HUES64 (cell line): ENCODE results near the gene LRRC1.

ENCODE experiments used
- H3K27ac ChIP-seq: 2 replicates; pipeline ENCODE4 v1.7.0; 2013; ENCODE audit warnings: low read depth, low read length, inconsistent platforms
- H3K27me3 ChIP-seq: 2 replicates; pipeline ENCODE4 v1.6.1; 2013; ENCODE audit warnings: mild to moderate bottlenecking, low read length; ENCODE audit not compliant: insufficient read depth
- H3K36me3 ChIP-seq: 2 replicates; pipeline ENCODE4 v1.6.1; 2013; ENCODE audit warnings: mild to moderate bottlenecking, low read length; ENCODE audit not compliant: insufficient read depth
- H3K4me1 ChIP-seq: 2 replicates; pipeline ENCODE4 v1.6.1; 2013; ENCODE audit warnings: mild to moderate bottlenecking, low read length, moderate library complexity; ENCODE audit not compliant: insufficient read depth
- H3K4me3 ChIP-seq: 2 replicates; pipeline ENCODE4 v1.5.1; 2013; ENCODE audit warnings: mild to moderate bottlenecking, low read length, moderate library complexity
- H3K9ac ChIP-seq: 2 replicates; pipeline ENCODE4 v1.6.1; 2013; ENCODE audit warnings: mild to moderate bottlenecking, low read depth, low read length
- H3K9me3 ChIP-seq: 2 replicates; pipeline ENCODE4 v1.6.1; 2013; ENCODE audit warnings: low read depth, low read length; ENCODE audit not compliant: insufficient read depth
- WGBS: fragments of 150-250, 120-280 bp; methylation state at CpG from one replicate; pipeline ENCODE4 v1.1.7; 2013; ENCODE audit warnings: missing lambda C conversion rate; 5-methylcytosine and 5-hydroxymethylcytosine counted together

The LRRC1 gene

DNA sequence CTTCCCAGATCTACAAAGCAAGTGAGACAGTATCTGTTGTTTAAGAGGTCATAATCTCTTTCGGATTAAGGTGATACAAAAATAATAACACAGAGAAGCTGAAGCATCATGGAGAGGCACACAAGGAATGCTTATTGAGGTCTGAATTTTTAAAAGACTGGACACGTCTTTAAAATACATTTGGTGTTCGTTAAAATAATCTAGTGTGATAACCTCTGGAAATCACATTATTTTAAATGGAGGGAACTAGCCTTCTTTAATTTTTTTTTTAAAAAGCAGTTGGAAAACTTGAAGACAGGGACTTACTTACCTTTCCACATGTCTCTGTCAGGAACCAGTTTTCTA lies 1.9 kb upstream of the LRRC1 start:
- Histone ChIP-seq H3K27ac (no peak overlapping the region), H3K9ac (peak overlapping the region; percentile 75), H3K4me1 (peaks cover 12% of the 10 kb centered on the region; the same call in 1 of the 2 replicates), H3K9me3 (peaks cover 13% of the 10 kb centered on the region; the same call in 1 of the 2 replicates), H3K27me3 (peaks cover 45% of the 10 kb centered on the region), H3K4me3 (peak overlapping the region; percentile 96), H3K36me3 (no peaks in the 10 kb centered on the region)
- WGBS: 94% methylated on average over 3 of the region's 3 CpGs

DNA sequence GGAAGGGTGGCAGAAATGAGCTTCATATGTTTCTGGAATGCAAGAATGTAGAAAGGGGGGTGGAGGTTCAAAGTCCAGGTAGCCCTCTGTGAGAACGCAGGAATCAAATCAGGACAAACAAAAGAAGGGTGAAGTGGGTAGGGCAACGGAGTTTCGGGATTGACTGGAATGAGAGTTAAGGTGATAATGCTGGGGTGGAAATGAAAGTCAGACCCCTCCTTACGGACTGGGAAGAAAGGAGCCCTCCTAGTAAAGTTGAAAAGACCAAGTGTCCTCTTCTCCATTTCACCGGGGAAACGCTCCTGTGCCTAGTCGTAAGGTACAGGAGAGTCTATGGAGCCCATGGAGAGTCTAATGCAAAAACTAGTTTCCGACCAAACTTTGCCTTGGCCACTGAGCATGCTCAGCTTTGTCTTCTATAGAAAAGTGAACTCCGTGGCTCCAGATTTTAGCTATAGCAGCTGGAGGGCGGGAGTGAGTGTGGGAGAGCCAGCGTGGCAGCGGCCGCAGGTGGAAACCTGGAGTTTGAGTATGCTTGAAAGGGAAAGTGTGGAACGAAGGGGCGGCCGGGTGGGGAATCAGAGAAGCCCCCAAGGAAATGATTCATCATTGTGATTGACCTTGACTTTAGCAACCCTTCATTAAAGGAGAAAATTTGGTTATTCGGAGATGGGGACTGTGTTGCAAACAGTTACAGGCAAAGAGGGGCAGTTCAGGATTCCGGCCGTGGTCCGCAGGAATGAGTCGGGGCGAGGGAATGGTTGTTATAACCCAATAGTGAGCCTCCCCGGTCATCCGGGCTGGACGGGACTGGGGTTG lies 1.3 kb upstream of the LRRC1 start:
- peaks cover 46% of the 10 kb centered on the region for H3K27me3 ChIP-seq
- peaks cover 12% of the 10 kb centered on the region; the same call in 1 of the 2 replicates for H3K9me3 ChIP-seq
- peak overlapping the region; percentile 96 for H3K4me3 ChIP-seq
- H3K36me3 ChIP-seq: no peaks in the 10 kb centered on the region
- no peak overlapping the region for H3K27ac ChIP-seq
- peak overlapping the region; percentile 75 for H3K9ac ChIP-seq
- WGBS: 2% methylated on average over 25 of the region's 25 CpGs
- H3K4me1 ChIP-seq: peaks cover 12% of the 10 kb centered on the region; the same call in 1 of the 2 replicates

DNA sequence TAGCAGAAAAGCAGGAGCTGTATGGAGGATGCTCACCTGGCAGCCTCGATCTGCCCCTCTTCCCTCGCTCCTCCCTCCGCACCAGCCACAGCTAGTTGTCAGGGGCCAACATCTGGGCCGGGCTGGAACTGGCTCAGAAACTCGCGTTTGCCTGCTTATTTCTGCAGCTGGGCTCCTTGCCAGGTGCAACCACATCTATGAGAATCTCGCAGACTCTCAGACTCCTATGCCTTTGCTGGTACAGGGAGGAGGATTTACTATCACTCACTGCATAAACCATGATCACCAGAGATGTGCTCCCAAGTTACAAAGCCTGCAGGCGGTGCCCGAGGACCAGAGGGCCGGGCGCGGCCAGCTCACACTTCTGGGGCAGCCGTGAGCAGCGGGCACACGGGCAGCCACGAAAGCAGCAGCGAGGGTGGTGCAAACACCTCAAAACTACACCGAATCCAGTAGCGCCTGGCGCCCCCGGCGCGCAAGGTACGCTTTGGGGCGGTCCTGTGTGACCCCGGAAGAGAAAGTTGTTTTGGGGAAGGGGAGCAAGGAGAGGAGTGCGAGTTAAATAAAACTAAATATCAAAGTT lies 577 bp upstream of the LRRC1 start:
- under 1% methylated on average over 26 of the region's 27 CpGs for WGBS
- H3K27ac ChIP-seq: peak overlapping the region; percentile 53
- H3K36me3 ChIP-seq: no peaks in the 10 kb centered on the region
- H3K9ac ChIP-seq: peak overlapping the region; percentile 75
- H3K4me1 ChIP-seq: peaks cover 12% of the 10 kb centered on the region; the same call in 1 of the 2 replicates
- H3K9me3 ChIP-seq: 0 out of 2 replicates have a peak, but pooled peaks cover 8% of the 10 kb centered on the region
- H3K27me3 ChIP-seq: peaks cover 46% of the 10 kb centered on the region
- H3K4me3 ChIP-seq: peak overlapping the region; percentile 96

DNA sequence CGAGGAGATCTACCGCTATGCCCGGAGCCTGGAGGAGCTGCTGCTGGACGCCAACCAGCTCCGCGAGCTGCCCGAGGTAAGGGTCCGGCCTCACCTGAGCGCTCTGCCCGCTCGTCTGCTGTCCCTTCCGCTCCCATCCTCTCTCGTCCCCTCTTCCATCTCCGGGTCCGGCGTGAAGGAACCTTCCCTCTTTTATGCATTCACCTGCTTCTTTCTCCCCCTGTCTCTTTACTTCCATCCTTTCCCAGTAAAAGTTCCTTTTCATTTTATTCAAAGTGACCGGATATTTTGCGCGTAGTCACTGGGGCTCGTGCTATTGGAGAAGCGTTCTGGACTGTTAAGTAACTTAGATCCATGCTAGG lies 516 bp downstream of the LRRC1 start:
- peaks cover 12% of the 10 kb centered on the region; the same call in 1 of the 2 replicates for H3K4me1 ChIP-seq
- peak overlapping the region; percentile 52; the same call in 1 of the 2 replicates for H3K27ac ChIP-seq
- under 1% methylated on average over 21 of the region's 21 CpGs for WGBS
- H3K9me3 ChIP-seq: no peaks in the 10 kb centered on the region
- peaks cover 46% of the 10 kb centered on the region for H3K27me3 ChIP-seq
- H3K9ac ChIP-seq: peak overlapping the region; percentile 65
- peak overlapping the region; percentile 96 for H3K4me3 ChIP-seq
- H3K36me3 ChIP-seq: no peaks in the 10 kb centered on the region

DNA sequence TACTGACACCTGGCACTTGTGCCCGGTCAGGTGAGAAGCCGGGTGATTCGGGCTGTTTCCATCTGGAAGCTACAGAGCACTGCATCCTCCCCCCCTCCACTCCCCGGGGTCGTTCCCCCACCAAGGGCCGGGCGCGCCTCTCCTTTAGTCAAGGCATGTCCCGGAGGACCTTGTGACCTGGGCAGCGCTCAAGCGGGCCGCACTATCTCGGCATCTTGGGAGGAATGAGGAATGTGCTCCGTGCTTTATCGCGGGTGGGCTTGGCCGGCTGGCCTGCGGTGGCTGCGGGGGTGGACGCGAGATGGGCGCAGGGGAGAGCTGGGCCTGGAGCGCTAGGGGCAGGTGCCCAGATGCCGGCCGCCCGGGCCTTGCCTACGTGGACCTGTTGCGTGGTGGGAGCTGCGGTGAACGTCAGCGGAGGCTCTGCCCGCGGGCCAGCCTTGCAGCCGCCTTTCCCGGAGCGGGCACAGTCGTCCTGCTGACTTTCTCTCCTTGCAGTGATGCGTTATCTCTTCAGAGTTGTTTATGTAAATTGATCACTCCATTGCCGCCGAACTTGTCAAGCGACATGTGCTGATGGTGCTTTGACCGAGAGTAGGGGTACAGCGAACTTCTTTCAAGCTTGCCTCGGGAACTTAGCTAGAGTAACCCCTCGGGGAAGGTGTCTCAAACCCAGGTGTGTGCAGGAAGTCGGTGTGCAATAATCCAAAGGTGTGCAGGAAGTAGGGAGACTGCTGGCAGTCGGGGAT lies 1.1 kb downstream of the LRRC1 start:
- Histone ChIP-seq H3K27ac (no peak overlapping the region), H3K9ac (peak overlapping the region; percentile 65), H3K4me3 (peak overlapping the region; percentile 96)

DNA sequence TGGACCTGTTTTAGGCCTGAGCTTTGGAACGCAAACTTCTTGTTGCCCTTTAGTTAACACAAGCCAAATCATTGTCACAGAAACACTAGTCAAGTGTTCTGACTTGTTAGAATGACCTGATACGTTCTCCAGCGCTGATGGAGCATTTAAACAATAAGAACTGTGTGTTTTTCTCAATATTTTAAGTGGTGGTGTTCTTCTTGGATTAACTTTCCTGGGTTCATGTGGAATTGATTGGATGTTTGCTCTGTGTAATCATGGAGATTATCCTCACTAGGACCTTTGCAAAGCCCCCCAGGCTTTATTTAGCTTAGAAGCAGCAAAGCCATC lies 1.6 kb downstream of the LRRC1 start:
- WGBS: 60% methylated on average over 3 of the region's 3 CpGs

More for the DNA sequence above, 1.1 kb downstream of the LRRC1 start:
- H3K4me1 ChIP-seq: peaks cover 12% of the 10 kb centered on the region; the same call in 1 of the 2 replicates
- 3% methylated on average over 47 of the region's 47 CpGs for WGBS
- H3K36me3 ChIP-seq: no peaks in the 10 kb centered on the region
- H3K9me3 ChIP-seq: no peaks in the 10 kb centered on the region
- peaks cover 46% of the 10 kb centered on the region for H3K27me3 ChIP-seq

DNA sequence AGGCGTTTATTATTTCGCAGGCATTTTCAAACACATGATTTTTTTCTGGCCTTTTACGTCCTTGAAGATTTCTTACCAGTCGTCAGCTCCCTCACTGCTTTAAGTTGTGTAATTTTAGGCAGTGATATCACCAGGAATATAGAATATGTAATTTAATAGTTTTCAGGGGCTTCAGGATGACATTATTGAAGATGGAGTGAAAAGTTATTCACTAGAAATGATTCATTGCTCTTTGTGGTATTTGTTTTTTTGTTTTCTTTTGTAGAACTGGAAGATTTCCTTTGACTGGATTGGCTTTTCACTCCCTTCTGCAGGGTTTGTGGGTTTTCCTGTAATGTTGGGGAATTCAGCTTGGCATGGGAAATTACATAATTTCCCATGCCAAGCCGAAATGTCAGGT lies 2.0 kb downstream of the LRRC1 start:
- Histone ChIP-seq H3K27me3 (peaks cover 45% of the 10 kb centered on the region), H3K4me3 (0 out of 2 replicates have a peak overlapping the region, but pooled peaks have one; percentile 96), H3K4me1 (peaks cover 12% of the 10 kb centered on the region; the same call in 1 of the 2 replicates), H3K9ac (no peak overlapping the region), H3K27ac (no peak overlapping the region), H3K9me3 (no peaks in the 10 kb centered on the region), H3K36me3 (no peaks in the 10 kb centered on the region)
- WGBS: 96% methylated on average over 5 of the region's 5 CpGs

More for the DNA sequence above, 1.6 kb downstream of the LRRC1 start:
- no peaks in the 10 kb centered on the region for H3K36me3 ChIP-seq
- H3K27me3 ChIP-seq: peaks cover 46% of the 10 kb centered on the region
- no peak overlapping the region; the same call in 1 of the 2 replicates for H3K9ac ChIP-seq
- peak overlapping the region; percentile 96 for H3K4me3 ChIP-seq
- no peaks in the 10 kb centered on the region for H3K9me3 ChIP-seq
- no peak overlapping the region for H3K27ac ChIP-seq
- H3K4me1 ChIP-seq: peaks cover 12% of the 10 kb centered on the region; the same call in 1 of the 2 replicates

DNA sequence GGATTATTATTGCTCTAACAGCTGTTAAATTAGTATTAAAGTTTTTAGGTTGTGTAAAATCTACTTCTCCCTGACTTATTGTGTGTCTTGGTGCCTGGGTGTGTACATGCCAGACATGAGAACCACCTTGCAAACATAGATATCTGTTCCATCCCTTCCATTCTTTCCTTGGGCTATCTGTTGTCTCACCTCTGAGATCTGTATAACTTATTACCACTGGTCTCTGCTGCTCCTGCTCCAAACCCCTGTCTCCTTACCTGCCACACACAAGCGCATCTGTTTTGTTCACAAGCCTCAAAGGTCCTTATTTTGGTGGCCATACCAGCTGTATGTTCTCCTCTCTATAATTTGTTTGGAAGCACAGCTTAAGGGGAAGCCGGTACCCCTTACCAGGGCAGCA lies 2.5 kb downstream of the LRRC1 start:
- H3K36me3 ChIP-seq: no peaks in the 10 kb centered on the region

DNA sequence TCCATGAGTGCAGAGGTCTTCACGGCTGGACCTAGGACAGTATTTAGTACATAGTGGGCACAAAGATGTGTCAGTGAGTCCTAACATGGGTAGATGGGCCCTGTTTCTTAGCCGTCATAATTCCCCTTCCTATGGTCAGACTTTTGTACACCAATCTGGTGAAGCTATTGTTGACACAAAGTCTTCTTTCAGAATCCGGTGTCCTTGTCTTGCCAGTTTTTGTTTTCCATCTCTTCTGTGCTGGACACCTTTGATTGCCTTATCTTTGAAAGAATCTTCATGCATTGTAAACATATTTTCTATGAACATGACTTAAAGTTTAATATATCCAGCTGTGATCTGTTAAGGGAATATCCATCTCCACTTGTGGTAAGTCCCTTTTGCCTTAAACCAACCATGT lies 4.5 kb downstream of the LRRC1 start:
- no peaks in the 10 kb centered on the region for H3K36me3 ChIP-seq
- no peak overlapping the region for H3K4me3 ChIP-seq
- H3K27ac ChIP-seq: no peak overlapping the region
- peaks cover 29% of the 10 kb centered on the region for H3K27me3 ChIP-seq
- H3K4me1 ChIP-seq: peaks cover 6% of the 10 kb centered on the region; the same call in 1 of the 2 replicates
- 94% methylated on average over 3 of the region's 3 CpGs for WGBS
- no peak overlapping the region for H3K9ac ChIP-seq
- no peaks in the 10 kb centered on the region for H3K9me3 ChIP-seq

More for the DNA sequence above, 2.5 kb downstream of the LRRC1 start:
- H3K9ac ChIP-seq: no peak overlapping the region
- peaks cover 12% of the 10 kb centered on the region; the same call in 1 of the 2 replicates for H3K4me1 ChIP-seq
- peaks cover 40% of the 10 kb centered on the region for H3K27me3 ChIP-seq
- WGBS: 98% methylated on average over 2 of the region's 2 CpGs
- H3K27ac ChIP-seq: no peak overlapping the region
- no peaks in the 10 kb centered on the region for H3K9me3 ChIP-seq
- no peak overlapping the region for H3K4me3 ChIP-seq

DNA sequence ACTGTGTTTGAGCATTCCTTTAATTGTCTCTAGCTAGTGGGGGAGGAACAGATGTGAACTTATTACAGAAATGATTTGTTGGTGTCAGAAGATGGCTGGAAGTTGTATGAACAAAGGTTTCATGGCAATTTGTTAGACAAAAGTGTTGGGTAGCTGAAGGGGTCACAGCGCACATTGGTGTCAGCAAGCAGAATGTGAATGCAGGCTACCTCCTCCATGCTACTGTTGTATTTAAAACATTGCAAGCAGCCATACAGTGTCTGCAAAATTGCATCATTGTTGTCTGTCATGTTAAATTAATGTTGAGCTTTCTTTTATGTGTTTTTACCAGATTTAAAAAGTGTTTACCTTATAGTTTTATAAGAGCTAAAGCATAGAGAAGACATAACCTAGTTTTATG lies 6.2 kb downstream of the LRRC1 start:
- Histone ChIP-seq H3K9ac (no peak overlapping the region), H3K4me1 (peaks cover 15% of the 10 kb centered on the region), H3K4me3 (no peak overlapping the region), H3K27ac (no peak overlapping the region), H3K36me3 (no peaks in the 10 kb centered on the region), H3K27me3 (peaks cover 20% of the 10 kb centered on the region), H3K9me3 (no peaks in the 10 kb centered on the region)
- WGBS: 100% methylated on average over 1 of the region's 1 CpG

DNA sequence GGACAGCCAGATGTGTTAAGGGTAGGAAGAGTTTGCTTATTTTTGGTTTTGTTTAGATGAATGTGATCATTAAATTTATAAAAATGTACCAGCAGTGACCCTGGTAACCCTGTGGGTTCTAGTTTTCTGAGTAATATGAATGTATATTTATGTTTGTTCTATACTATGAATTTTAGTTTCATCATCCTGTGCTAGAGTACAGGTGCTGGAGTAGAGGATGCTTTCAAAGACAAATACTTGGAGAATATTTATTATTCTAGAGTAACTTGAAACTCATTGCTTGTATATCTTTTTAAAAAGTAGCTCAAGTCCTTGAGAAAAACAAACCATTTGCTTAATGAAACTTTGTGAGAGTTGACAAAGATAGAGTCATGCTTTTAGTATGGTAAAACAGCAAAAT lies 7.8 kb downstream of the LRRC1 start:
- no peak overlapping the region for H3K4me3 ChIP-seq
- peaks cover 14% of the 10 kb centered on the region for H3K4me1 ChIP-seq
- H3K9me3 ChIP-seq: no peaks in the 10 kb centered on the region
- H3K9ac ChIP-seq: no peak overlapping the region
- H3K27ac ChIP-seq: no peak overlapping the region
- H3K36me3 ChIP-seq: no peaks in the 10 kb centered on the region
- peaks cover 4% of the 10 kb centered on the region; the same call in 1 of the 2 replicates for H3K27me3 ChIP-seq
